CD14-positive monocyte (primary cell): Measurements from ENCODE around the gene TRAF5. TPM values are rescaled to one million over a fixed set of nuclear protein-coding genes. Genes with fewer than 3 reads are reported as not detected.

Experiments
- DNase-seq, 3 donors: peaks; one replicate each; pipeline ENCODE4 v3.0.0-alpha.2; 2011 to 2022
- H2AFZ ChIP-seq: 2 replicates; pipeline ENCODE4 v1.6.0; 2012; ENCODE audit warnings: mild to moderate bottlenecking, low read depth, low read length, inconsistent platforms; ENCODE audit not compliant: insufficient read depth, poor library complexity, severe bottlenecking
- H3K27ac ChIP-seq, 2 donors: 1 replicate in 1 of 2; 2 replicates in 1 of 2; pipeline ENCODE4 v1.5.1; 2012 to 2013; ENCODE audit warnings: low read length in 2 of 2, control low read depth in 1 of 2, inconsistent platforms in 1 of 2, low read depth in 1 of 2, mild to moderate bottlenecking in 1 of 2
- H3K27me3 ChIP-seq, 2 donors: one replicate each; pipeline versions ENCODE4 v1.6.0 to v1.6.1; 2011 to 2013; ENCODE audit warnings: low read length in 2 of 2; ENCODE audit not compliant: control insufficient read depth in 2 of 2, insufficient read depth in 2 of 2
- H3K36me3 ChIP-seq, 2 donors: replicated peaks in 1 of 2; 1 replicate in 1 of 2; 2 replicates in 1 of 2; pipeline versions ENCODE4 v1.5.1 to v1.6.1; 2012 to 2013; ENCODE audit warnings: low read length in 2 of 2, control low read depth in 1 of 2, inconsistent platforms in 1 of 2, mild to moderate bottlenecking in 1 of 2; ENCODE audit not compliant: insufficient read depth in 2 of 2, control insufficient read depth in 1 of 2
- H3K4me1 ChIP-seq, 2 donors: 1 replicate in 1 of 2; 2 replicates in 1 of 2; pipeline versions ENCODE4 v1.5.1 to v1.6.1; 2012 to 2013; ENCODE audit warnings: low read length in 2 of 2, control low read depth in 1 of 2, inconsistent platforms in 1 of 2, mild to moderate bottlenecking in 1 of 2, moderate library complexity in 1 of 2; ENCODE audit not compliant: insufficient read depth in 2 of 2, control insufficient read depth in 1 of 2
- H3K4me2 ChIP-seq: replicated peaks from 2 replicates; pipeline ENCODE3; 2012; ENCODE audit warnings: low read length, moderate library complexity, mild to moderate bottlenecking; ENCODE audit not compliant: poor library complexity, severe bottlenecking; ENCODE audit errors: extremely low read depth
- H3K4me3 ChIP-seq, 3 experiments: fragments of 200-600 bp in 1 of 3; sonication (generic) in 1 of 3; replicated peaks in 1 of 3; 1 replicate in 2 of 3; 2 replicates in 1 of 3; pipeline ENCODE4 v1.5.1; 2011 to 2013; ENCODE audit warnings: low read length in 3 of 3, mild to moderate bottlenecking in 3 of 3, control low read depth in 2 of 3, low read depth in 2 of 3, inconsistent platforms in 1 of 3, moderate library complexity in 1 of 3
- H3K79me2 ChIP-seq: 2 replicates; pipeline ENCODE4 v1.6.0; 2012; ENCODE audit warnings: mild to moderate bottlenecking, control low read depth, inconsistent platforms, low read length, moderate library complexity; ENCODE audit not compliant: insufficient read depth
- H3K9ac ChIP-seq: 2 replicates; pipeline ENCODE4 v1.6.0; 2017; ENCODE audit warnings: low read length, mild to moderate bottlenecking; ENCODE audit not compliant: insufficient read depth, poor library complexity, severe bottlenecking
- H3K9me3 ChIP-seq, 2 donors: replicated peaks in 1 of 2; 1 replicate in 1 of 2; 2 replicates in 1 of 2; pipeline versions ENCODE4 v1.5.1 to v1.6.1; 2012 to 2013; ENCODE audit warnings: low read length in 2 of 2, control low read depth in 1 of 2; ENCODE audit not compliant: control insufficient read depth in 1 of 2, insufficient read depth in 1 of 2
- H4K20me1 ChIP-seq: 2 replicates; pipeline ENCODE4 v1.6.0; 2012; ENCODE audit warnings: mild to moderate bottlenecking, low read length, control low read depth, moderate library complexity; ENCODE audit not compliant: insufficient read depth
- H3K27ac Mint-ChIP-seq, 7 donors: one replicate each; pipeline ENCODE4 v1.8.0; 2020; ENCODE audit warnings: mild to moderate bottlenecking in 7 of 7, mixed read lengths in 7 of 7, moderate library complexity in 6 of 7, inconsistent platforms in 2 of 7
- H3K27me3 Mint-ChIP-seq, 3 donors: one replicate each; pipeline ENCODE4 v1.8.0; 2021 to 2022; ENCODE audit warnings: low read depth in 3 of 3, mild to moderate bottlenecking in 3 of 3, mixed read lengths in 3 of 3, moderate library complexity in 3 of 3, inconsistent platforms in 1 of 3
- H3K36me3 Mint-ChIP-seq, 2 donors: one replicate each; pipeline ENCODE4 v1.8.0; 2020; ENCODE audit warnings: mixed read lengths in 2 of 2, inconsistent platforms in 1 of 2, mild to moderate bottlenecking in 1 of 2
- H3K4me1 Mint-ChIP-seq: one replicate; pipeline ENCODE4 v1.8.0; 2020; ENCODE audit warnings: mild to moderate bottlenecking, mixed read lengths
- H3K4me3 Mint-ChIP-seq, 2 donors: one replicate each; pipeline ENCODE4 v1.8.0; 2020; ENCODE audit warnings: mild to moderate bottlenecking in 2 of 2, mixed read lengths in 2 of 2, moderate library complexity in 1 of 2
- H3K9me3 Mint-ChIP-seq, 7 donors: one replicate each; pipeline ENCODE4 v1.8.0; 2020 to 2022; ENCODE audit warnings: mixed read lengths in 7 of 7, mild to moderate bottlenecking in 6 of 7, moderate library complexity in 6 of 7, inconsistent platforms in 2 of 7
- CTCF ChIP-seq: fragments of 200-600 bp; IDR thresholded peaks from one replicate; pipeline ENCODE4 v1.8.0; 2022; ENCODE audit warnings: antibody characterized with exemption, mild to moderate bottlenecking
- WGBS: methylation state at CpG from one replicate; pipeline ENCODE4 v1.1.5; 2013; ENCODE audit warnings: missing lambda C conversion rate; ENCODE audit not compliant: insufficient coverage; 5-methylcytosine and 5-hydroxymethylcytosine counted together
- intact Hi-C, 2 donors: fragments of 100-400 bp; cut with micrococcal nuclease; formaldehyde crosslinking; loops; one replicate each; pipeline versions ENCODE4 v1.15.0 to v1.15.1; 2023
- polyA plus RNA-seq, 3 donors: library from polyadenylated mRNA; depleted of rRNA in 1 of 3; unstranded in 2 of 3; stranded (reverse) in 1 of 3; fragments of 300-500 nt in 2 of 3; fragments of >200 nt in 1 of 3; fragmentation: Illumina TruSeq in 2 of 3; gene quantifications; 1 replicate in 2 of 3; 2 replicates in 1 of 3; pipeline ENCODE4 v1.2.3, GENCODE V29; 2012 to 2021

TRAF5 gene
- polyA plus RNA-seq, 3 donors, result 1.0 to 3.8 (median 1.6) TPM

- H3K4me3 Mint-ChIP-seq, result no peak overlapping the region
- no peaks in the 10 kb centered on the region for H3K36me3 ChIP-seq
- H3K4me1 ChIP-seq, result peaks cover 9 to 20% of the 10 kb centered on the region in 2 donors
- no peak overlapping the region for H3K4me3 ChIP-seq
- no CpG with 5 or more reads among the region's 1 CpG for WGBS
- intact Hi-C loops, result no loop called here
- no peaks in the 10 kb centered on the region for H3K79me2 ChIP-seq
- no peak overlapping the region for H3K27ac ChIP-seq
- H3K9ac ChIP-seq, result no peak overlapping the region
- no peaks in the 10 kb centered on the region for H3K9me3 ChIP-seq
- H3K4me2 ChIP-seq, result no peak overlapping the region
- no peak for TF ChIP-seq CTCF
- H3K4me1 Mint-ChIP-seq, result peaks cover 31% of the 10 kb centered on the region
- peaks cover 0 to 2% (median 0%) of the 10 kb centered on the region in 7 donors for H3K9me3 Mint-ChIP-seq
- peaks cover 0 to 2% of the 10 kb centered on the region in 2 donors for H3K36me3 Mint-ChIP-seq
- H4K20me1 ChIP-seq, result no peaks in the 10 kb centered on the region
- no peak for DNase-seq
- H2AFZ ChIP-seq, result no peak overlapping the region
- H3K27me3 Mint-ChIP-seq, result peaks cover 0 to 3% (median 2%) of the 10 kb centered on the region in 3 donors
- H3K27me3 ChIP-seq, result no peaks in the 10 kb centered on the region
- no peak overlapping the region for H3K27ac Mint-ChIP-seq
Measured at GRCh38 chr1:211341999-211342398, 15.4 kb downstream of the TRAF5 start.

- no peak overlapping the region for H3K4me2 ChIP-seq
- Mint-ChIP-seq H3K27ac (peak overlapping the region in 3 of 7 donors; percentile 9 to 85 (median 54)), H3K4me1 (peaks cover 36% of the 10 kb centered on the region), H3K9me3 (peaks cover 0 to 2% (median 0%) of the 10 kb centered on the region in 7 donors), H3K4me3 (no peak overlapping the region), H3K27me3 (peaks cover 0 to 3% (median 2%) of the 10 kb centered on the region in 3 donors), H3K36me3 (peaks cover 0 to 2% of the 10 kb centered on the region in 2 donors)
- H3K27me3 ChIP-seq, result no peaks in the 10 kb centered on the region
- DNase-seq, result peak in 2 of 3 donors; percentile 9 to 23
- no peaks in the 10 kb centered on the region for H3K79me2 ChIP-seq
- no peak overlapping the region for H3K27ac ChIP-seq
- H4K20me1 ChIP-seq, result no peaks in the 10 kb centered on the region
- 43% methylated on average over 3 of the region's 4 CpGs for WGBS
- no peaks in the 10 kb centered on the region for H3K36me3 ChIP-seq
- intact Hi-C loops, result no loop called here
- no peak overlapping the region for H2AFZ ChIP-seq
- no peaks in the 10 kb centered on the region for H3K9me3 ChIP-seq
- no peak overlapping the region for H3K4me3 ChIP-seq
- H3K4me1 ChIP-seq, result peaks cover 9 to 20% of the 10 kb centered on the region in 2 donors
- TF ChIP-seq CTCF, result no peak
- no peak overlapping the region for H3K9ac ChIP-seq
Measured at GRCh38 chr1:211343607-211344006, 17.0 kb downstream of the TRAF5 start.
